HepG2 (cell line): ENCODE measurements around the gene SP110. TPM values are rescaled to one million over a fixed set of nuclear protein-coding genes. Genes with fewer than 3 reads are reported as not detected.
A peak's percentile ranks its signal among the peaks of the same experiment; 100 is the strongest.

Experiments
- JUND ChIP-seq: sonication (generic); formaldehyde crosslinking; IDR thresholded peaks from 2 replicates; pipeline ENCODE4 v1.8.0; 2022; ENCODE audit warnings: mild to moderate bottlenecking, missing genetic modification reagents
- KDM5B ChIP-seq: sonication (generic); formaldehyde crosslinking; IDR thresholded peaks from 2 replicates; pipeline ENCODE4 v1.4.0; 2020; ENCODE audit warnings: missing genetic modification reagents, mild to moderate bottlenecking, borderline replicate concordance
- NR2F6 ChIP-seq, 2 experiments: IDR thresholded peaks; 2 replicates each; pipeline ENCODE4 v1.6.1; 2016; ENCODE audit warnings: antibody characterized with exemption in 1 of 2, mild to moderate bottlenecking in 1 of 2
- PAF1 ChIP-seq: IDR thresholded peaks from 2 replicates; pipeline ENCODE4 v1.6.1; 2016; ENCODE audit warnings: missing genetic modification reagents, missing compliant biosample characterization
- PTBP1 ChIP-seq: fragments of 200-400 bp; formaldehyde crosslinking; IDR thresholded peaks from 2 replicates; pipeline ENCODE4 v1.6.1; 2018; ENCODE audit warnings: low read length, low read depth; ENCODE audit not compliant: poor library complexity, severe bottlenecking
- SOX5 ChIP-seq: IDR thresholded peaks from 2 replicates; pipeline ENCODE4 v1.6.1; 2016; ENCODE audit warnings: borderline replicate concordance
- U2AF1 ChIP-seq: fragments of 200-400 bp; formaldehyde crosslinking; optimal IDR thresholded peaks from 2 replicates; pipeline ENCODE3; 2017; ENCODE audit warnings: mild to moderate bottlenecking, low read depth, low read length
- ZBTB7B ChIP-seq: sonication (generic); formaldehyde crosslinking; IDR thresholded peaks from 2 replicates; pipeline ENCODE4 v1.4.0; 2020; ENCODE audit warnings: missing genetic modification reagents
- ZNF776 ChIP-seq: sonication (generic); formaldehyde crosslinking; IDR thresholded peaks from 2 replicates; pipeline ENCODE4 v1.4.0; 2020; ENCODE audit warnings: mild to moderate bottlenecking, missing genetic modification reagents
- ZNF891 ChIP-seq: sonication (generic); formaldehyde crosslinking; IDR thresholded peaks from 2 replicates; pipeline ENCODE4 v1.5.0; 2020; ENCODE audit warnings: mild to moderate bottlenecking, missing genetic modification reagents
- polyA plus RNA-seq, 8 experiments: library from polyadenylated mRNA; depleted of rRNA in 3 of 8; stranded (reverse) in 7 of 8; unstranded in 1 of 8; fragments of >200 nt; fragmentation: Illumina TruSeq in 4 of 8; extraction: Trizol in 4 of 8; gene quantifications; 2 replicates each; pipeline versions ENCODE4 v1.2.1 to v1.2.3, GENCODE V29; 2011 to 2016; ENCODE audit warnings: low read depth in 4 of 8, missing spikeins in 1 of 8, mixed read lengths in 1 of 8; ENCODE audit not compliant: insufficient read depth in 1 of 8
- total RNA-seq, 5 experiments: library from RNA; depleted of rRNA; stranded (reverse); fragments of >200 nt; fragmentation: Illumina TruSeq; extraction: Trizol; gene quantifications; 2 replicates each; pipeline ENCODE4 v1.2.3, GENCODE V29; 2016; ENCODE audit warnings: low read depth in 1 of 5
- TF ChIP-seq, protein P1 (sequence below): sonication (generic); formaldehyde crosslinking; IDR thresholded peaks from 2 replicates; pipeline ENCODE4 v1.5.0; 2020; ENCODE audit warnings: mild to moderate bottlenecking, missing genetic modification reagents, moderate library complexity
- TF ChIP-seq, protein P2 (sequence below): sonication (generic); formaldehyde crosslinking; IDR thresholded peaks from 2 replicates; pipeline ENCODE4 v1.4.0; 2020; ENCODE audit warnings: mild to moderate bottlenecking, missing genetic modification reagents
- TF ChIP-seq, protein P3 (sequence below): sonication (generic); formaldehyde crosslinking; IDR thresholded peaks from 2 replicates; pipeline ENCODE4 v1.4.0; 2020; ENCODE audit warnings: missing genetic modification reagents
- TF ChIP-seq, protein P4 (sequence below): sonication (generic); formaldehyde crosslinking; IDR thresholded peaks from 2 replicates; pipeline ENCODE4 v1.9.0; 2021; ENCODE audit warnings: missing genetic modification reagents, borderline replicate concordance
- TF ChIP-seq, protein P5 (sequence below): sonication (generic); formaldehyde crosslinking; IDR thresholded peaks from 2 replicates; pipeline ENCODE4 v1.8.1; 2023; ENCODE audit warnings: mild to moderate bottlenecking, missing genetic modification reagents
- TF ChIP-seq, protein P6 (sequence below): sonication (generic); formaldehyde crosslinking; IDR thresholded peaks from 2 replicates; pipeline ENCODE4 v1.8.0; 2022; ENCODE audit warnings: missing genetic modification reagents, mild to moderate bottlenecking, borderline replicate concordance
- TF ChIP-seq, protein P7 (sequence below): sonication (generic); formaldehyde crosslinking; IDR thresholded peaks from 2 replicates; pipeline ENCODE4 v1.4.0; 2020; ENCODE audit warnings: missing genetic modification reagents
- TF ChIP-seq, protein P8 (sequence below): sonication (generic); formaldehyde crosslinking; IDR thresholded peaks from 2 replicates; pipeline ENCODE4 v1.5.1; 2020; ENCODE audit warnings: missing genetic modification reagents, mild to moderate bottlenecking, borderline replicate concordance

The SP110 gene
- total and polyA plus RNA-seq, 2 of the 13 experiments (the other 11 are each of a cell fraction or from before 2014, with no cell fraction given): 7.9 to 10.4 TPM

DNA sequence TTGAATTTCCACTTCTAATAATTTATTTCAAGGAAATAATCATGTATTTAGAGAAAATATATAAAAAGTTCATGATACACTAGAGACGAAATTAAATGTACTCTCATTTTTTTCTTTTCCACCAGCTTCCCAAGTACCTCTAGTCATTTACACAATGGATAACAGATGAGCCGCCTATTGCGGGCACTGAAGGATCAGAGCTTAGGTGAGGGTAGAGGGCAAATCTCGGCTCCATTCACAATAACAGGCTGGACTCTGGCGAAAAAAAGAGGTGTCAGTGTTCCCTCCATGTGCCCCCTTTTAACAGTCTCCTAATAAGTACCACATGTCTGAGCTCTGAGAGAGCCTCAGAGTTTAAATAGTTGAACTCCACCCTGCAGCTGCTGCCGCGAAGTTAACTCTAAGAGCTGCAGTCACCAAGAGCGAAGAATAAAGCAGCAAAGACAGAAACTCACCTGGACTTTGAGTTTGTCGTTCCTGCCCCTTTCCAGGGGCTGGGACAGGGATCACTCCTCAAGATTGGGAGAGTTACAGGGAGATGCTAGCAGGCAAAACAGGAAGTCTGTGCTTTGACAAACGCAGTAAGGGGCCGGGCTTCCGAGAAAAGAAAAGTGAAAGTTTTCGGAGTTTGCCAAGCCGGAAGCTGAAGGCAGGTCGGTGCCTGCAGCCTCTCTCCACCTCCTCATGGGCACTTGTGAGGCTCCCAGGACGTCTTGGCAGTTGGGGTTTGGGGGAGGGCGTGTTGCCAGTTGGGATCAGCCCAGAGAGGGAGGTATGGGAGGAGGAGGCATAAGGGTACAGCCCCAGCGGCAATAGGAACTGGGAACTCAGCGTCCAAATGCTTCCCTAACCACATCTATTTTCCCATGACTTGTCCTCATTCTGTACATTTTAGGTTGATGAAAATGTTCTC lies at the start of gene SP110 (continued):
- TF ChIP-seq, protein P1, sequence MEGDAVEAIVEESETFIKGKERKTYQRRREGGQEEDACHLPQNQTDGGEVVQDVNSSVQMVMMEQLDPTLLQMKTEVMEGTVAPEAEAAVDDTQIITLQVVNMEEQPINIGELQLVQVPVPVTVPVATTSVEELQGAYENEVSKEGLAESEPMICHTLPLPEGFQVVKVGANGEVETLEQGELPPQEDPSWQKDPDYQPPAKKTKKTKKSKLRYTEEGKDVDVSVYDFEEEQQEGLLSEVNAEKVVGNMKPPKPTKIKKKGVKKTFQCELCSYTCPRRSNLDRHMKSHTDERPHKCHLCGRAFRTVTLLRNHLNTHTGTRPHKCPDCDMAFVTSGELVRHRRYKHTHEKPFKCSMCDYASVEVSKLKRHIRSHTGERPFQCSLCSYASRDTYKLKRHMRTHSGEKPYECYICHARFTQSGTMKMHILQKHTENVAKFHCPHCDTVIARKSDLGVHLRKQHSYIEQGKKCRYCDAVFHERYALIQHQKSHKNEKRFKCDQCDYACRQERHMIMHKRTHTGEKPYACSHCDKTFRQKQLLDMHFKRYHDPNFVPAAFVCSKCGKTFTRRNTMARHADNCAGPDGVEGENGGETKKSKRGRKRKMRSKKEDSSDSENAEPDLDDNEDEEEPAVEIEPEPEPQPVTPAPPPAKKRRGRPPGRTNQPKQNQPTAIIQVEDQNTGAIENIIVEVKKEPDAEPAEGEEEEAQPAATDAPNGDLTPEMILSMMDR: no peak
- peak; percentile 49 for TF ChIP-seq U2AF1
- no peak for TF ChIP-seq NR2F6 (IDR thresholded peaks at IDR 0.05)
- TF ChIP-seq NR2F6 (CRISPR knock-in tag; IDR thresholded peaks at IDR 0.05): no peak
- TF ChIP-seq, protein P2, sequence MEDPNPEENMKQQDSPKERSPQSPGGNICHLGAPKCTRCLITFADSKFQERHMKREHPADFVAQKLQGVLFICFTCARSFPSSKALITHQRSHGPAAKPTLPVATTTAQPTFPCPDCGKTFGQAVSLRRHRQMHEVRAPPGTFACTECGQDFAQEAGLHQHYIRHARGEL (CRISPR knock-in tag): no peak
- no peak for TF ChIP-seq PTBP1
- TF ChIP-seq, protein P3, sequence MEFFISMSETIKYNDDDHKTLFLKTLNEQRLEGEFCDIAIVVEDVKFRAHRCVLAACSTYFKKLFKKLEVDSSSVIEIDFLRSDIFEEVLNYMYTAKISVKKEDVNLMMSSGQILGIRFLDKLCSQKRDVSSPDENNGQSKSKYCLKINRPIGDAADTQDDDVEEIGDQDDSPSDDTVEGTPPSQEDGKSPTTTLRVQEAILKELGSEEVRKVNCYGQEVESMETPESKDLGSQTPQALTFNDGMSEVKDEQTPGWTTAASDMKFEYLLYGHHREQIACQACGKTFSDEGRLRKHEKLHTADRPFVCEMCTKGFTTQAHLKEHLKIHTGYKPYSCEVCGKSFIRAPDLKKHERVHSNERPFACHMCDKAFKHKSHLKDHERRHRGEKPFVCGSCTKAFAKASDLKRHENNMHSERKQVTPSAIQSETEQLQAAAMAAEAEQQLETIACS (CRISPR knock-in tag): no peak
- TF ChIP-seq SOX5 (CRISPR knock-in tag): no peak; the same call in 1 of the 2 replicates
- no peak for TF ChIP-seq ZBTB7B (CRISPR knock-in tag)
- TF ChIP-seq ZNF891 (CRISPR knock-in tag): 0 out of 2 replicates have a peak, but pooled peaks have one; percentile 31
- TF ChIP-seq, protein P4, sequence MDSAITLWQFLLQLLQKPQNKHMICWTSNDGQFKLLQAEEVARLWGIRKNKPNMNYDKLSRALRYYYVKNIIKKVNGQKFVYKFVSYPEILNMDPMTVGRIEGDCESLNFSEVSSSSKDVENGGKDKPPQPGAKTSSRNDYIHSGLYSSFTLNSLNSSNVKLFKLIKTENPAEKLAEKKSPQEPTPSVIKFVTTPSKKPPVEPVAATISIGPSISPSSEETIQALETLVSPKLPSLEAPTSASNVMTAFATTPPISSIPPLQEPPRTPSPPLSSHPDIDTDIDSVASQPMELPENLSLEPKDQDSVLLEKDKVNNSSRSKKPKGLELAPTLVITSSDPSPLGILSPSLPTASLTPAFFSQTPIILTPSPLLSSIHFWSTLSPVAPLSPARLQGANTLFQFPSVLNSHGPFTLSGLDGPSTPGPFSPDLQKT (CRISPR knock-in tag): no peak
- TF ChIP-seq, protein P5, sequence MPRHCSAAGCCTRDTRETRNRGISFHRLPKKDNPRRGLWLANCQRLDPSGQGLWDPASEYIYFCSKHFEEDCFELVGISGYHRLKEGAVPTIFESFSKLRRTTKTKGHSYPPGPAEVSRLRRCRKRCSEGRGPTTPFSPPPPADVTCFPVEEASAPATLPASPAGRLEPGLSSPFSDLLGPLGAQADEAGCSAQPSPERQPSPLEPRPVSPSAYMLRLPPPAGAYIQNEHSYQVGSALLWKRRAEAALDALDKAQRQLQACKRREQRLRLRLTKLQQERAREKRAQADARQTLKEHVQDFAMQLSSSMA (CRISPR knock-in tag): no peak
- no peak for TF ChIP-seq ZNF776 (CRISPR knock-in tag)
- TF ChIP-seq, protein P6, sequence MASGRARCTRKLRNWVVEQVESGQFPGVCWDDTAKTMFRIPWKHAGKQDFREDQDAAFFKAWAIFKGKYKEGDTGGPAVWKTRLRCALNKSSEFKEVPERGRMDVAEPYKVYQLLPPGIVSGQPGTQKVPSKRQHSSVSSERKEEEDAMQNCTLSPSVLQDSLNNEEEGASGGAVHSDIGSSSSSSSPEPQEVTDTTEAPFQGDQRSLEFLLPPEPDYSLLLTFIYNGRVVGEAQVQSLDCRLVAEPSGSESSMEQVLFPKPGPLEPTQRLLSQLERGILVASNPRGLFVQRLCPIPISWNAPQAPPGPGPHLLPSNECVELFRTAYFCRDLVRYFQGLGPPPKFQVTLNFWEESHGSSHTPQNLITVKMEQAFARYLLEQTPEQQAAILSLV (CRISPR knock-in tag): peak; percentile 15; the same call in 1 of the 2 replicates
- TF ChIP-seq KDM5B: peak; percentile 71; the same call in 1 of the 2 replicates
- TF ChIP-seq, protein P7, sequence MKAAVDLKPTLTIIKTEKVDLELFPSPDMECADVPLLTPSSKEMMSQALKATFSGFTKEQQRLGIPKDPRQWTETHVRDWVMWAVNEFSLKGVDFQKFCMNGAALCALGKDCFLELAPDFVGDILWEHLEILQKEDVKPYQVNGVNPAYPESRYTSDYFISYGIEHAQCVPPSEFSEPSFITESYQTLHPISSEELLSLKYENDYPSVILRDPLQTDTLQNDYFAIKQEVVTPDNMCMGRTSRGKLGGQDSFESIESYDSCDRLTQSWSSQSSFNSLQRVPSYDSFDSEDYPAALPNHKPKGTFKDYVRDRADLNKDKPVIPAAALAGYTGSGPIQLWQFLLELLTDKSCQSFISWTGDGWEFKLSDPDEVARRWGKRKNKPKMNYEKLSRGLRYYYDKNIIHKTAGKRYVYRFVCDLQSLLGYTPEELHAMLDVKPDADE (CRISPR knock-in tag): no peak
- no peak for TF ChIP-seq JUND (CRISPR knock-in tag)
- TF ChIP-seq, protein P8, sequence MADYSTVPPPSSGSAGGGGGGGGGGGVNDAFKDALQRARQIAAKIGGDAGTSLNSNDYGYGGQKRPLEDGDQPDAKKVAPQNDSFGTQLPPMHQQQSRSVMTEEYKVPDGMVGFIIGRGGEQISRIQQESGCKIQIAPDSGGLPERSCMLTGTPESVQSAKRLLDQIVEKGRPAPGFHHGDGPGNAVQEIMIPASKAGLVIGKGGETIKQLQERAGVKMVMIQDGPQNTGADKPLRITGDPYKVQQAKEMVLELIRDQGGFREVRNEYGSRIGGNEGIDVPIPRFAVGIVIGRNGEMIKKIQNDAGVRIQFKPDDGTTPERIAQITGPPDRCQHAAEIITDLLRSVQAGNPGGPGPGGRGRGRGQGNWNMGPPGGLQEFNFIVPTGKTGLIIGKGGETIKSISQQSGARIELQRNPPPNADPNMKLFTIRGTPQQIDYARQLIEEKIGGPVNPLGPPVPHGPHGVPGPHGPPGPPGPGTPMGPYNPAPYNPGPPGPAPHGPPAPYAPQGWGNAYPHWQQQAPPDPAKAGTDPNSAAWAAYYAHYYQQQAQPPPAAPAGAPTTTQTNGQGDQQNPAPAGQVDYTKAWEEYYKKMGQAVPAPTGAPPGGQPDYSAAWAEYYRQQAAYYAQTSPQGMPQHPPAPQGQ (CRISPR knock-in tag): 0 out of 2 replicates have a peak, but pooled peaks have one; percentile 28
- no peak for TF ChIP-seq PAF1 (CRISPR knock-in tag)
